GM21515 (cell line): ENCODE data around the gene TBX5.

Experiments used
- ATAC-seq: cut with Tn5 transposase; IDR thresholded peaks from one replicate; pipeline ENCODE4 v1.9.1; 2021; ENCODE audit not compliant: unreplicated experiment

Gene TBX5

DNA sequence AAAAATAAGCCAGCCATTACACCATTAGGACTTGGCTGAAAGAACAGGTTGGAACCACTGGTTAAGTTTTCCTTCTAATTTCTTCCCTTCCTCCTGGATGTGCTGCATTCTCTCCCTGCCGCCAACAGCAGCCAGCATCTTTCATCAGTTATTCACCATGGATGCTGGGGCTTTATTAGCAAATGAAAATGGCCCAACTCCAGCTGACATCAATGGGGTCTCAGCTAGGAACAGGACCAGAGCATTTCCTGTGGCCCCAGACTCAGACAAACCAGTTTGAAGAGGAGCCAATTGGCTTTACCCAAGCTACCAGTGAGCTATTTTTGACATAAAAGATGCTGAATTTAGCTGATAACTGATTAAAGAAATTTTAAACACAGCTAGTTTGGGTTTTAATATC lies 26.0 kb upstream of the TBX5 start:
- no peak for ATAC-seq

DNA sequence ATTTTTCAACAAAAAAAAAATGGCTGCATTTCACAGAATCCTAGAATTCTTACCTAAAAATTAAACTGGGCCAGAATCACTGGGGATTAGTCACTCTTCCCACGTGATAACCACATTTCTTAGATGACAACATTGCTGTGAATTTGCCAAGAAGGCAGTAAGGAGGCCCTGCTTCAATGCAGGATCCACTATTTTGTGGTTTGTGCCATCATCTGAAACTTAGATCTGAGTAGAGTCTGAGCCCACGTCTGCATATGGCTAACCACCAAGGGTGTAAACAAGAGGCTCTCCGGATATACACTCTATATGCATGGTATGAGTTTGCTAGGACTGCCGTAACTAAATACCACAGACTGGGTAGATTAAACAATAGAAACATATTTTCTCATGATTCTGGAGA lies 24.4 kb upstream of the TBX5 start:
- no peak for ATAC-seq

DNA sequence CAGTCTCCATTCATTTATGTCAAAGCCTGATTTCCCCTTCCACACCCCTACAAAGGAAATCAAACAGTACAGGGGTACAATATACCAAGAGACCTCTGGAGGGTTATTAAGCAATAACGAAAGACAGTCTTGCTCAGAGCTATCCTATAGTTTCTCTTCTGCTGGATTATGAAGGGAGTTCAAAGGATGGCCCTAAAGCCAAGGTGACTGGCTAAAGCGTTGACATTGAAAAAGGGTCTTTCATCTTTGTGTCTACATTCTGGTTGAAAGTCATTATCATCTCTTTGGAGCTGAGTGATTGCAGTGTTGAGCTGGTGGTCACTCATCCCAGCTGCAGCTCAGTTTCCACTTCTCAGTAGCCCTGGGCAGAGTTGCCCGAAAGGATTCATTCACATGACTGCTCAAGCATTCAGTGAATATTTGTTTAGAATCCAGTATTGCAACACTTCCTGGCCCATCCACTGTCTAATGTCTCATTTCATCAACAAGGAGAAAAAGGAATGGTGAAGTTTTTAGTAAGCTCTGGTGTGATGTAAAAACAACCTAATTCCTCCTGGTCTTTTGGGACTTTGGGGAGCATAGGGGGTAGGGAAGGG lies 19.2 kb upstream of the TBX5 start:
- no peak for ATAC-seq

DNA sequence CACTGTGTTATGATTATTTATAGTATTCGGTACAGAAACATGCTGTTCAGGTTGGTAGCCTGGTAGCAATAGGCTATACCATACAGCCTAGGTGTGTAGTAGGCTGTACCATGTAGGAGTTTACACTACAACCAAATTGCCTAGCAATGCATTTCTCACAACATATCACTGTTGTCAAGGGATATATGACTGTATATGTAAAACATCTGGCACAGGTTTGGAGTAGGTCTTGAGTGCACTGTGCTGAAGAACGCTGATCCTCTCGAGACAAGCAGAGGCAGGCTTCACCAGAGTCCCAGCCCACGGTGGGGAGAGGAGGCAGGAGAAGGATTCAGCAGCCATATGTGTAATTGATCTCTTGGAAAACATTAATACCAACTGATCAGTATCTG lies 15.0 kb upstream of the TBX5 start:
- ATAC-seq, result no peak

DNA sequence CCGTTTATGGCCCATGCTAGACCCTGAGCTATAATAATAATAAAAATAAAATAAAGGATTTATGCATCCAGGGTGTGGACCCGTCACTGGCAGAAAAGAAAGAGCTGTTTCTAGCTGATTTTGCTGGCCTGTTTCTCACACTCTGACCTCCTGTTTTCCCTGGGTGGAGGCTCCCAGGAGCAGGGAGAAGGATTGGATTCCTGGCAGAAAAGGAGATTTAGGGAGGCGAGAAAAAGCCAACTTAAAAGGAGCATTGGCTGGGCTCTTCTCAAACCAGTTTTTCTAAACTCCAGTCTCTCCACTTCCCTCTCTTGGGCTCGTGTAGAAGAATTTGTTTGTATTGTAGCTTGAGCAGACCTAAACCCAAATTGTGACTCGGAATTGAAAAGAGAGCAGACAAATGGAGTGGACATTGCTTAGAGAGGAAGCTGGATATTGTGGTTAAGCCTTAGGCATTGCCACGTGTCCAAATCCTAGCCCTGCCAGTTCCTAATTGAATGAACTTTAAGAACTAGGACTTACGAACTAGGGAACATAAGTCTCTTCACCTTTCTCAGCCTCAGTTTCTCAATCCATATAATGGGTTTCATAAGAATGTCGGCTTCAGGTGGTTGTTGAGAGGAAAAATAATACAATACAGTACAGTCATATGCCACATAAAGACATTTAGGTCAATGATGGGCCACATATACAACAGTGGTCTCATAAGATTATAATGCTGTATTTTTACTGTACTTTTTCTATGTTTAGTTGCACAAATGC lies 14.4 kb upstream of the TBX5 start:
- no peak for ATAC-seq

DNA sequence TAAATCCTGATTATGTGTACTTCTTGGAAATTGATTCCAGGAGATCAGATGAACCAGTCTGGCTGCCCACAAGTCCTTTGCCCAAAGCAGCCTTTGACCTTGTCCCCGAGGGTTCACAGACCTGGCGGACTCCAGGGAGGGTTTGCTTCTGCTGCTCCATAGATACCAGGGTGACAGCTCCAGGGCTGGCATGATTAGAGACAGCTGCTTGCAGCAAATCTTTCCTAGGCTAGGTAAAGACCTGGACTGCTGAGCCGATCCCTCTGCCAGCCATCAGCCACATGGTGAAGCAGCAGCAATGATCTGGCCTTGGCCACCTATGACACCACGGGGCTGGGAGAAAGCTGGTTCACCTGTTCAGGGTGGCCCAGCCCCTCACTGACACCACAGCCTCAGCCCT lies 10.1 kb upstream of the TBX5 start:
- no peak for ATAC-seq

DNA sequence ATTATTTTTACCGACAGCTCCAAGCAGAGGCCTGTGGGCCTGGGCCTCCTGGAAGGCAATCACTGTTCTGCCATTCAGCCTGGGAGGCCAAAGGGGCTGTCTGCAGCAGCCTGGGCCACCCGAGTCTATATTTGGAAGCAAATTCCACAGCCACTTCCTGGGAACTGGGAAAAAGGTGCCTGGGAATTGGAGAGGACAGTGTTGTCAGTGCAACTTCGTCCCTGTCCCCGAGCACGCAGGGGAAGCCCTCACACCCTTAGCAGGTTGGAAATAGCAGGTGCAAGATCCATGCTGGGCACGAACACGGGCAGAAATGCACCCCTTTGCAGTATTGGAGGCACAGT lies 9.6 kb upstream of the TBX5 start:
- no peak for ATAC-seq

DNA sequence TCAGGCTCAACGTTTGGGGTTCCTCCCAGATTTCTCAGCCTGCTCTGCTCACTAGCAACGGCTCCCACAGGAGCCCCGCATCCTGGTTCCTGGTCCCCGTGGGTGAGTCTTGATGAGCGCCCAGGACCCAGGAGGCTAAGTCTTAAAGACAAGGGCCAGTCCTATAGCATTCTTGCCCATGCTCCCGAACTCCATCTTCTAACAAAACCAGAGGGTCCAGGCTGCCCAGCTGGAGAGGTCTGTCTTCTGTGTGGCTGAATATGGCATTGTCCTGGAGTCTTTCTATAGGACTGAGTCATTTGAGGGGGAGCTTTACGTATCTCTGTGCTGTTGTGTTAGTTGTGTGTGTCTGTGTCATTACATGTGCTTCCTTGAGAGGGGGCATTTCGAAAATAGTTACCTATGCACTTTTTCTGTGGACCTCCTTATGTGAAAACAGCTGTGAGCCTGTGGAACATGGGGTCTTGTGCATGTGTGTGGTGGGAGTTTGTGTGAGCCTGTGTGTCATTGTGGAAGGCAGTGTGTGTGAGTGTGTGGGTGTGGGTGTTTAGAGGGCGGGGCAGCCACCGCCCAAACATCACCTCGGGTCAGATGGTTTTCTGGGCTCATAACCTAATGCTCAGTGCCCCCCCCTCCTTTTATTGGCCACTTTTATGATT lies 9.1 kb upstream of the TBX5 start:
- ATAC-seq, result no peak

DNA sequence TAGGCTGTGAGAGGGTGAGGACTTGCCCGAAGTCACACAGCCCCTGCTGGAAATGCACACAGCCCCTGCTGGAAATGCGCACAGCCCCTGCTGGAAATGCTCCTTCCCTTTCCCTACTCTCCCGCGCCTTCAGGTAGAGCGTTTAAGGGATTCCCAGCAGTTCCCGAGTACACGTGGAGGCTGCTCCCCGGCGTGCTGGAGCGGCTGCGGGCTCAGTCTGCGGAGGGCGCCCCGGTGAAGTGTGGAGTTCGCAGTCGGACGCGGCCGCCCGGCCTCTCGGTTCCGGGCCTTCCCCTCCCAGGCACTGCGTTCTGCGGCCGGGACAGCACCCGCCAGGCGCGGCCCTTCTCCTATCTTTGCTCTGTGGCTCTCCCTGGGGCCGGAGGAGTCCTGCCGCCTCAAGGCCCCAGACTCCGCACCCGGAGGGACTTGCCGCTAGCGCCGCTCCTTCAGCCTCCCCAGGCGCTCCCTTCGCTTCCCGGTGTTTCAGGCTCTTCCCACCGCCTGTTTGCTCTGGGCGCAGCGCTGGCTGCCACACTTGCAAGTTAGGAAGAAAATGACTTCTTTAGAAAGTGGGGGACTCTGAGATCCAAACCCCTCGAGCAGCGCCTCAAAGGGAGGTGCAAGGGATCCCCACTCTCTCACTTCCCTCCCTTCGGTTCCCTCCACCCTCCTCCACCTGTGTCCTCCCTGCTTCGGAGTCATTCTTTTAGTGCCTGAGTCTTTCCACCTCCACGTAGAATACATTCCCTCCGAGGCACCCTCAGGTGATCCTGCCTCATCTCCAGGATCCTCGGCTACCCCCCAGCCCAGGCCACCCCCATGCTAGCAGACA lies 8.3 kb upstream of the TBX5 start:
- ATAC-seq, result no peak

DNA sequence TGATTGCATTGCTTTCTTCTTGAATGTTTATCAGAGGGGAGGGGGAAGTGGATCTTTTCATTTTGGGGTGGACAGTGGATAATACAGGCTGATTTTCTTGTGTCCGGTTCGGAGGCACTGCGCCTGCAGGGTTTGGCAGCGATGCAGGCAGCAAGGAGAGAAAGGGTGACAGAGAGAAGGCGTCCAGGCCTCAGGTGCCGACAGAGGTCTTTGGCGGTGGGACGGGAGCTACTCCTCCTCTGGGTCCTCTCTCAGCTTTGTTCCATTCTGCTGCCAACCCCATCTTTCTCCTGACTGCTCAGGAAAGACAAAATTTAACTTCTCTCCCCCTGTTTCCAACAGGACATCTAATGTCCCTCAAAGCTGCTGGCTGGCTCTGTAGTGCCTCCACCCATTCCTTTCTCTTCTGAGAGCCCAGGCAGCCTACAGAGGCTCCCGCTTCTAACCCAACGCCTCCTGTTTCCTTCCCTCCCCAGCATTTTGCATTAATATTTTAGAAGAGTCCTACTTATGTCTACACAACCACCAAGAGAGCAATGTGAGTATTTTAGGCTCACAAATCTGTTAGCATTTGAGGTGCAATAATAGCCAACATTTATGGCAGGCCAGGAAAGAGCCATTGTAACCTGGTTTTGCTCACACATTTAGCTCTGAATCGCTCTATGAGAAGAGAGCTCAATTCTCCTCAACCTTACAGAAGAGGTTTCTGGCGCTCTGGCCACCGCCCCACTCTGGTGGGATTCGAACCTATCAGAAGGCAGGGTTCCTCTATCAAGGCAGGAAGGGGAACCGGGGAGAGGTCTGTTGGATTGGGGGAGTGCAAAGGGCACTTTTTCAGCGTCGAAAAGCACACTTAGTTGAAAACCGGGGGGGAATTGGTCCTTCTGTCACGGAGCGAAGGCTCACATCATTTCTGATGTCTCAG lies 7.1 kb upstream of the TBX5 start:
- ATAC-seq, result no peak

DNA sequence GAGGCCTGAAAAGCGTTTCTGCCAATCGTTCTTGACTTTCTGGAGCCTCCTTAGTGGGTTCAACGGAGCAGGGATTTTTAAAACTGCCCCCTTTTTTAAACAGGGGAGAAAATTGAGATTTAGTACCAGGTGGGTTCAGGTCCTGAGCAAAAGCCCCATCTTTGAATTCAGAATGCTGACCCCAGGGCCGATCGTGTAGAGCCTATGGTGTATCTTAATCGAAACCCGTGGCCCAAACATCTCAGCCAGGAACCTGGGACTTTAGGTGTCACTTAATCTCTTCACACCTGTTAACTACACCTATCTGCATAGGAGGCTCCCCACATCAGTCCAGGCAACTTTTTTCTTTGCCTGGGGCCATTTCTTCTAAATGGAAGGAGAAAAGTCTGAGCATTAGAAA lies 6.4 kb upstream of the TBX5 start:
- ATAC-seq, result no peak

DNA sequence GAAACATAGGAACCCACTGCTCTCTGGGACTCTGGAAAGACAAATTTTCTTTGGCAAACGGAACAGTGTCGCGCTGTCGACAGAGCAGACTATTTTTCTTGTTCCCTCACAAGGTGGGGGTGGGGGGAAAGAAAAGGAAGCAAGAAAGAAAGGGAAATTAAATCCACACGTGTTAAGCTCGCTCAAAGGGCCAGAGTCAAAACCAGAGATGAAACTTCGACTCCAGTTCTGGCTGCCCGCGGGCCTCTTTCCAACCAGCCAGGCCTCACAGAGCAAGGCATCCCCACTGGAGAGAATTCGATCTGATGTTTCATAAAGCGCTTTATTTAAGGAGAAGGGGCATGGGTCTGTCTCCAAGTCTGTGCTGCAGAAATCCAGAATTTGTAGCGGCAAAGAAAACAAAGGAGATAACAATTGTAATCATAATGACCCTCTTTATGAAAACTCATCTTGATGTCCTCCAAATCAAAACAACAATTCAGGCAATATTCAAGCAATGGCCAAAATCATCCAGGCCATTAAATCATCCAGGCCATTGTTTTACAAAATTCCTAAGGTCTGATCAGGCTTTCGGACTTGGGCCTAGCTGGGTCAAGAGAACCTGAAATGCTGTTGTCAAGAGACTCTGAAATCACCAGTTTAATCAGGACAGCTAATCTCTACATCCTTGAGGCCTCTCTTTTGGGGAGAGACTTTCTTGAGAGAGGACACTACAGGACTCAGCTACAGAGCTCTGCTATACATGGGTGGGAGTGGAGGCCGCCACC lies 5.3 kb upstream of the TBX5 start:
- ATAC-seq, result no peak

DNA sequence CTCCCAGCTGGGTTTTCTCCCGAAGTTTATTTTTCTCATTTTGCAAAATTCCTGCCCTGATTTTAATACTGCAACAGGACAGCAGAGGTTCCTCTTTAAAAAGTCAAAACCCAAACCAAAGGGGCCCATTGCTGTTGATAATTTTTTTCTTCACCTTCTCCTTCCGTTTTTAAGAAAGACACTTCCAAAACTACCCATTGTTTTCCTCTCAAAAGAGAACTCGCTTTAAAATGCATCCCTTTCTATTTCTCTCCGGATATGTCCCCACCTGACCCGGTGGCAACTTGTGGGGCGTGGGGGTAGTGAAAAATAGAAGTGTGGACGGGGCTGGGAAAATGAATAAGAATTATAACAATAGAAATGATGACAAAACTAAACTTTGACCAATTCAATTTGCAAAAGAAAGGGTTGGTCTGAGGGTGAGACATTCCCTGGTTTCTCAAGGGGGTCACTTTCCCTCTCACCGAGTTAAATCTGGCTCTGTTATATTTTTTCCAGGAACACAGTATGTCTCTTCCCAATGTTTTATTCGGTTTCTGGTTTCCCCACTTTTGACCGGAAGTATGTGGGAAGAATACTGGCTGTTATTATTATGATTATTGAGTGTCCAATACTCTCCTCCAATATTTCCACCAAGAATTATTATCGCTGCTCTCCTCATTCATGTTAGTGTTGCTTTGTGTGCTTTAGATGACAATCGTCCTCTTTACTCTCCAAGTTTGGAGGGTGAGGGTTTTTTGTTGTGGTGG lies 4.1 kb upstream of the TBX5 start:
- no peak for ATAC-seq

DNA sequence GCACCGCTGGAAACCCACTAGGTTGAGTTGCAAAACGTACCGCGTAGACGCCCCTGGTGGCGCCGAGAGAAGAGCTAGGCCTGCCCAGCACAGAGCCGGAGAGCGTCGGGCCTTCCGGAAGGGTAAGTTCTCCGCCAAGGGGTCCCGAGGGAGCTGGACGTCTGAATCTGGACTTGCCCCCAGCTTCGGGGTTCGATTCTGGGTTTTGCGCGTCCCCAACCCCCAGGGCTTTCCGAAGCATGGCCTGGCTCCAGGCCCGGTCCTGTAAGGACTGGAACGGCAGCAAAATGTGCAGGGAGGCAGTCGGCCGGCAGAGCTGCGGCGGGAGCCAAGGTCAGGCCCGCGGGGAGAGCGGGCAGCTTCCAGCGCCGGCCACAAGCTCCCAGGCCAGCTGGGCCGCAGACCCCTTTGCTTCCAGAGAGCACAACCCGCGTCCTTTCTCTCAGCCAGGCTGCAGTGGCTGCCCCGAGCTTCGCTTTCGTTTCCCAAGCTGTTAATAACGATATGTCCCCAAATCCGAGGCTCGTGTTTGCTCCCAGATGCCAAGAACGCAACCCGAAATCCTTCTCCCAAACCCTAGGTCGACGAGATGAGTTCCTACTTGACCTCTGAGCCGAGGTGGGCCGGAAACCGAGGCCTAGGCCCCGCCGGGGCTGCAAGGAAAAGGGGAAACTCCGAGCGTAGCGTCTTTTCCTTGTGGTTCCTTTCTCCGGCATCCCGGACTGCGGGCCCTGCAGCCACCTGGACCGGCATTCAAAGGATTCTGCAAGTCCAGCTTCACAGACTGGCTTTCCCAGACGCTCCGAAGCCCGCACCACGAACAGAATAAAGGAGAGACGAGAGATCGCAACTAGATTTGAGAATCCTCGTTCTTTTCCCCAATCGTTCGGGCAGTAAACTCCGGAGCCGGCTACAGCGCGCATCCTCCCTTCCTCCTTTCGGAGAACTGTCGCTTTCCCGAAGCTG lies 3.2 kb upstream of the TBX5 start:
- no peak for ATAC-seq

DNA sequence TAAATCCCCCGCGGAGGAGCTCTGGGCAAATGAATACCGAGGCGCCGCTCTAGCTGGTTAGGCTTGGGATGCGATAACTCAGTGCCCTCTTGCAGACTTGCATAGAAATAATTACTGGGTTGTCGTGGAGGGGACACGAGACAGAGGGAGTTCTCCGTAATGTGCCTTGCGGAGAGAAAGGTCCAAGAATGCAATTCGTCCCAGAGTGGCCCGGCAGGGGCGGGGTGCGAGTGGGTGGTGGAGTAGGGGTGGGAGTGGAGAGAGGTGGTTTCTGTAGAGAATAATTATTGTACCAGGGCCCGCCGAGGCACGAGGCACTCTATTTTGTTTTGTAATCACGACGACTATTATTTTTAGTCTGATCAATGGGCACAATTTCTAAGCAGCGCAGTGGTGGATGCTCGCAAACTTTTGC lies 2.5 kb upstream of the TBX5 start:
- ATAC-seq, result no peak

DNA sequence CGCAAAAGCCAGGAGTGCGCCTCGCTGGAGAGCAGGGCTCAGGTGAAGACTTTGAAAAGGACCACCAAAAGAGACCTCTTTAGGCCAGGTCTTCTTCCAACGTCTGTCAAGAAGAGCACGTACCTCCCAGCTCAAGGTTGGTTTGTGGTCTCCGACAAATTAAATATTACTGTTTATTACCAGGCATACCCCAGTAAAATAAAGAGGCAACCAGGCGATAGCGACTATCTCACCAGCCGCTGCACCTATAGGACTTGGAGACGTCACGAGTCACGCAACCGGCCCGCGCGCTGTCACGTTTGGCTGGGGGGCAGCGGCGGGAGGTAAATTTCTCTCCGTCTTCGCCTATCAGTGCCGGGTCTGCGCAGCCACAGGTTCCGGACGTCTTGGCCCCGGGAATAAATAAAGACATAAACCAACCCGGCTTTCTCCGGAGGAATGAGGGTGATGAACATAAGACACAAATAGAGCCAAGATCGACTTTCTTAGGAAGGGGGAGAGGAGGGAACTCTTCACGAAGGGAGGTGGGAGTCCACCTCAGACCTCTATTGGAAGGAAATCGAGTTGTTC lies 2.0 kb upstream of the TBX5 start:
- ATAC-seq, result no peak

DNA sequence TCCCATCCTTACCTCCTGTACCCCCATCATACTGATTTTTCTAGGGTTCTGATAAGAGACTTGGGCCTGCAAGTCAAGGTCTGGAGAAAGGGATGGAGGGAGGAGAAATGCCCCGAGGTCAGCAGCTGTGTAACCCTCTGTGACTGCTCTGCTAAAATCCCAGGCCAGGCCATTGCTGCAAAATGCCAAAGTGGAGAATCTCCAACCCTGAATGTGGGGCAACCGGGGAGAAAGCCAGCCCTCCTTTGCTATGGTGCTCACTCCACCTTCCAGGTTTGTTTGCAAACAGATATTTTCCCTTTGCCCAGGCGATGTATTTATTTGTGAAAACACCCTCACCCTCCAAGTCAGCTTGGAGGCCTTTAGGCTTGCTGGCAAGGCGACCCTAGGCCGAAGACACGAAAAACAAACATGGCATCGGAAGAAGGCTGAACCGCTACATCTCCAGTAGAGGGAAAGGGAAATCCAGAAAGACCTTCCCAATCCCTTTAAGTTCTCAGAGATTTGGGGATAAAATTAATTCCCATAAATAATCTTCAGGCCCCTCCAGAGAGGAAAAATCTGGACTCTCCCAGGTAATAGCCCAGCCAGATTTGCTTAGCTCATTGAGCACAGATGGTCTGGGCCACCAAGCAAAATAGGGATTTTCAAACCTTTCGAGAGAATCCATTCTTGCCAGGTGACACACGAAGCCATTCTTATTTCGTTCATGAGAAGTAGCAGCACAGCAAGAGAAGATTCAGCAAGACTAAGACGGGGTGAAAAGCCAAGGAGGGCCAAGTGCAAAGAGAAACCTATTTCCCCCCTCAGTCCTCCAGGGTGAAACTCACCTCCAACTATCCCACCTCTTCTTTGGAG lies 1.3 kb upstream of the TBX5 start:
- ATAC-seq, result no peak
